ENCODE results near the gene C16orf92.

DNA sequence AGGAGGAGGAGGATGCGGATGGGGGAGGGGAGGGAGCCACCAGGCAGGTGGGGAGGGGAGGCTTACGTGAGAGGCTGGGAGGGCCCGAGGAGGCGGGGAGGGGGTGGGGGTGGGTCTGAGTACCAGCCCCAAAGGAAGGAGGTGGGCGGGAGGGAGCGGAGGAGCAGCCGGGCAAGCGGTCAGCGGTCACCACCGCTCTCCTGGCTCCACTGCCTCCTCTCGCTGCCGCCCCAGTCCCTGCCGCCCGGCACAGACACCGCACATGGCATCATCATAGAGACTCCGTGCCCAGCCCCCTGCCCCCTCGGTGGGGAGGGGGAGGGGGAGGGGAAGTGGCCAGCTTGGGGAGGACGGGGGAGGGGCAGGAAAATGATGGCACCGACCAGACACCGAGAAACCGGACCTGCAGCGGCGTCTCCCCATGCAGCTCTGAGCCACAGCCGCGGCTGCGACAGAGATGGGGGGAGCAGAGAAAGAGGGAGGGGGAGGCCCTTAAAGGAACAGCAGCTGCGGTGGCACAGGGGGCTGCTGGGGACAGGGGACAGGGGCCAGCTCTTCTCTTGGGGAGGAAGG, 7.9 kb downstream of the C16orf92 start, which contains the start of gene TLCD3B:
- TF ChIP-seq SUZ12 (IDR thresholded peaks at IDR 0.05; ENCODE audit: extremely low read depth, insufficient read depth, insufficient read length), result no peak
- no peak for TF ChIP-seq YY1 (IDR thresholded peaks at IDR 0.05; ENCODE audit: insufficient read depth, insufficient read length)
- no peak for TF ChIP-seq ZNF274 (IDR thresholded peaks at IDR 0.05; ENCODE audit: low read depth, low read length)
